Endometrial microvascular endothelial cells (primary cell): ENCODE results near the gene NMU. TPM values are rescaled to one million over a fixed set of nuclear protein-coding genes. Genes with fewer than 3 reads are reported as not detected.

Experiments used
- total RNA-seq: library from RNA; depleted of rRNA; stranded (reverse); fragments of >200 nt; gene quantifications from one replicate; pipeline ENCODE4 v1.2.3, GENCODE V29; 2015; ENCODE audit errors: inconsistent ontology term

The NMU gene
- total RNA-seq, 1 donor from 2014 or later, result not detected

Other genes with a start within 250 kb of the NMU start
- gene TMEM165, start 240.3 kb downstream of the NMU start, total RNA-seq, result 158 TPM
- gene CLOCK, start 89.4 kb downstream of the NMU start, total RNA-seq, result 21.7 TPM
- not detected for gene PDCL2, start 44.1 kb downstream of the NMU start, total RNA-seq
- gene EXOC1L, start 183.5 kb upstream of the NMU start, total RNA-seq, result not detected
- gene EXOC1, start 217.3 kb upstream of the NMU start, total RNA-seq, result 37.2 TPM